ENCODE data around the gene PCGF6.

Gene PCGF6

DNA sequence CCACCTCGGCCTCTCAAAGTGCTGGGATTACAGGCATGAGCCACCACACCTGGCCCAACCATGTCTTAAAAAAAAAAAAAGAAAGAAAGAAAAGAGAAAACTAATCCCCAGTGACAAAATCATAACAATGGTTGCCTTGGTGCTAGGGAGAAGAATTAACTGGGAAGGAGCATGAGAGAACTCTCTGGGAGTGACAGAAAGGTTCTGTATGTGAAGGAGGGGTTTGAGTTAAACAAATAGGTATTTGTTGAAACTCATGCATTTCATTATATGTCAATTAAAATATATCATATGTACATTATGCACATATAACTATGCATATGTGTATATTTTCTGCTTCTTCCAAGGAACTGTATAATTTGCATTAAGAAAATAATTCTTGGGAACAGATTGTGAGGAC is 40.7 kb downstream of the PCGF6 start:
- TF ChIP-seq, protein P1, sequence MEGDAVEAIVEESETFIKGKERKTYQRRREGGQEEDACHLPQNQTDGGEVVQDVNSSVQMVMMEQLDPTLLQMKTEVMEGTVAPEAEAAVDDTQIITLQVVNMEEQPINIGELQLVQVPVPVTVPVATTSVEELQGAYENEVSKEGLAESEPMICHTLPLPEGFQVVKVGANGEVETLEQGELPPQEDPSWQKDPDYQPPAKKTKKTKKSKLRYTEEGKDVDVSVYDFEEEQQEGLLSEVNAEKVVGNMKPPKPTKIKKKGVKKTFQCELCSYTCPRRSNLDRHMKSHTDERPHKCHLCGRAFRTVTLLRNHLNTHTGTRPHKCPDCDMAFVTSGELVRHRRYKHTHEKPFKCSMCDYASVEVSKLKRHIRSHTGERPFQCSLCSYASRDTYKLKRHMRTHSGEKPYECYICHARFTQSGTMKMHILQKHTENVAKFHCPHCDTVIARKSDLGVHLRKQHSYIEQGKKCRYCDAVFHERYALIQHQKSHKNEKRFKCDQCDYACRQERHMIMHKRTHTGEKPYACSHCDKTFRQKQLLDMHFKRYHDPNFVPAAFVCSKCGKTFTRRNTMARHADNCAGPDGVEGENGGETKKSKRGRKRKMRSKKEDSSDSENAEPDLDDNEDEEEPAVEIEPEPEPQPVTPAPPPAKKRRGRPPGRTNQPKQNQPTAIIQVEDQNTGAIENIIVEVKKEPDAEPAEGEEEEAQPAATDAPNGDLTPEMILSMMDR (IDR thresholded peaks at IDR 0.05; ENCODE audit: control insufficient read depth, extremely low read depth, insufficient read depth): no peak
- H3K4me3 ChIP-seq (ENCODE audit: low read depth, low read length): no peak overlapping the region
- DNase-seq (ENCODE audit: low read depth): no peak

DNA sequence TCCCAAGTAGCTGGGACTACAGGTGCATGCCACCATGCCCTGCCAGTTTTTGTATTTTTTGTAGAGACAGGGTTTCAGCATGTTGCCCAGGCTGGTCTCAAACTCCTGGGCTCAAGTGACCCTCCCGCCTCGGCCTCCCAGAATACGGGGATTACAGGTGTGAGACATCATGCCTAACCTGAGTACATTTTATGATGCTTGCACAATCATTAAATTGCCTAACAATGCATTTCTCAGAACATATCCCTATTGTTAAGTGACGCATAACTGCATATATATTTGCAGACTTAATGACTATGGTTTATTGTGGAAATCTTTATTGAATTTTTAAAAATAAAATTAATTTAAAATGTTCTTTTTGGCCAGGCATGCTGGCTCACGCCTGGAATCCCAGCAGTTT is 43.3 kb downstream of the PCGF6 start:
- TF ChIP-seq, protein P1 (IDR thresholded peaks at IDR 0.05; ENCODE audit: control insufficient read depth, extremely low read depth, insufficient read depth): no peak
- H3K4me3 ChIP-seq (ENCODE audit: low read depth, low read length): no peak overlapping the region
- no peak for DNase-seq (ENCODE audit: low read depth)

DNA sequence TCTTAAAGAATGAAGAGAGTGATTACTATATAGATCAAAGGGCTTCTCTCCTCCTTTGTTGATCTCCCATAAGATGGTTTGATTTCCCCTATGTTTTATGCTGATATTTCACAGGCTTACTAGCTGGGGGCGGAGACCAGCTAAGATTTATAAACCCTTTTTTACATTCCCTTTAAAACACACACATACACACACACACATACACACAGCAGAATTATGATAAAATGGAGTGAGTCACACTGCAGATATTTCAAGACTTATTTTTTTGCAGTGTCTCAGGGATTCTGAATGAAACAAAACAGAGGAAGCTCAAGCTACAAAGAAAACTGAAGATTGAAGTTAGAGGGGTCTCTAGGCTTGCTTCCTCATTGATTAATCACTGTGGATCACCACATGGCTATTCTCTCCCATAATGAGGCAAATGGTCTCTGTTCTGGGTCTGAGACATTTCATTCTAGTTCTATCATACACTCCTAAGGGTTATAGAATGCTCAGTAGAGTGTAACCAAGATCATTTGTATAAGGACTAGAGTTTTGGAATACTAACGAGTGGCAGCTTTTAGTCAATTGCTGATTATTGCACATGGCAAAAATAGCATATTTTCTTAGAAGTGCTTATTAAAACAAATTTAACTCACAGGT is 55.4 kb downstream of the PCGF6 start:
- TF ChIP-seq, protein P1 (IDR thresholded peaks at IDR 0.05; ENCODE audit: control insufficient read depth, extremely low read depth, insufficient read depth): no peak
- DNase-seq (ENCODE audit: low read depth): no peak
- no peak overlapping the region for H3K4me3 ChIP-seq (ENCODE audit: low read depth, low read length)

DNA sequence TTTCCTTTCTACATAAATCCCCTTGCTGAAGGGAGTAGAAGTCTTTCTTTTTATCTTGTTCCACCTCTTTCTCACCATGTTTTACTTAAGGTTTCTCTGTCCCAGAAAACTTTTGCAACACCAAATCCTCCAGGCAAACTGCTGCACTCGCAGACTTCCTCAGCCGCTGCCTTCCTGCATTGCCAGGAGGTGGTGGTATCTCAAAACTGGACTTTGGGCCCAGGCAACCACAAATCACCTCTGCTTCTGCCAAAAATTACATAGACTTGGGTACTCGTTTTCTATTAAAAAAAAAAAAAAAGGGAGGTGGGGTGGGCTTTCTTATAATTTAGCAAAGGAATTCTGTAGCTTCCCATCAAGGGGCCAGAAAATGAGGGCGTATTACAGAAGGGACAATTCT is 59.4 kb downstream of the PCGF6 start:
- H3K4me3 ChIP-seq (ENCODE audit: low read depth, low read length): no peak overlapping the region

DNA sequence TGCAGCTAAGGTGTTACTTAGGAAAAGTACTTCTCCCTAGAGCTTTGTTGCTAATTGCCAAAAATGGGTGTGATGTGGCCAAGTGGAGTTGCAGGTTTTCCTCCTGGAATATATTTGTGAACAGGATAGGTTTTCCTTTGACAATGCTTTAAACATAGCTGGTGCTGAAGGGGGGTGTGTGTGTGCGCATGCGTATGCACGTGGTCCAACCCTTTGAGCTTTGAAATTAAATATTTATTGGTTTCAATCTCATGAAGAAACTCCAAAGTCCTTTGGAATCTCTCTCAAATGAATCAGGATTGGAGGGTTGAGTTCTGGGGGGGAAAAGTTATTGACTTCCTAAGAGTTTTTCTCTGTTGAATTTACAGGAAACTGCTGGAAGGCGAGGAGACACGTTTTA is 62.9 kb downstream of the PCGF6 start:
- no peak overlapping the region for H3K4me3 ChIP-seq (ENCODE audit: low read depth, low read length)
- TF ChIP-seq, protein P1 (IDR thresholded peaks at IDR 0.05; ENCODE audit: control insufficient read depth, extremely low read depth, insufficient read depth): no peak
- DNase-seq (ENCODE audit: low read depth): no peak

More for the DNA sequence above, 59.4 kb downstream of the PCGF6 start:
- no peak for DNase-seq (ENCODE audit: low read depth)
- TF ChIP-seq, protein P1 (IDR thresholded peaks at IDR 0.05; ENCODE audit: control insufficient read depth, extremely low read depth, insufficient read depth): no peak

DNA sequence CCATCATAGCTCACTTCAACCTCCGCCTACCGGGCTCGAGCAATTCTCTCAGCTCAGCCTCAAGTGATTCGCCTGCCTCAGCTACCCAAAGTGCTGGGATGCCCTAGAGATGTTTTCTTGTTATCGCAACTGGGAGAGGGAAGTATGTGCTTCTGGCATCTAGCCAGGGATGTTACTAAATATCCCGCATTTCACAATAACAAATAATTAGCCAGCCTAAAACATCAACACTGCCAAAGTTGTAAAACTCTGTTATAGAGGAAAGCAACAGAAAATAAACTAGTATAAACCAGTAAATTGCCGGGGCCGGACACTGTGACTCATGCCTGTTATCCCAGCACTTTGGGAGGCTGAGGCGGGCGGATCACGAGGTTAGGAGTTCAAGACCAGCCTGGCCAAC is 66.8 kb downstream of the PCGF6 start:
- DNase-seq (ENCODE audit: low read depth): peak; percentile 27
- H3K4me3 ChIP-seq (ENCODE audit: low read depth, low read length): no peak overlapping the region
- TF ChIP-seq, protein P1 (IDR thresholded peaks at IDR 0.05; ENCODE audit: control insufficient read depth, extremely low read depth, insufficient read depth): no peak

DNA sequence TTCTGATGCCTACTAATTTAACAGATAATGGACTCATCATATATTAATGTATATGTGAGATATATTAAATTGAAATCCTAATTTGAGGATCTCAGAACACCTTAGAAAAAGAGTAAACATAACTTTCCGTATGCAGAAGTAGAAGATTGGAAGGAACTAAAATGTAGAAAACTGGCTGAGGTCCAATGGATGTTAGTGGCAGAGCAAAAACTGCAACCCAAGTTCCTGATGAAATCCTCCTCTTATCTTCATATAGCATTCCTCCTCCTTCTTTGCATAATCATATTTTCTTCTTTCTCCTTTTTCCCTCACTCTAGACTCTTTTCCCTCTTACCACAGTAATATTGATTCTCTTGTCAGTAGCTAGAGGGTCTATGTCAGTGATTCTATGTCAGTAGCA is 68.0 kb downstream of the PCGF6 start:
- TF ChIP-seq, protein P1 (IDR thresholded peaks at IDR 0.05; ENCODE audit: control insufficient read depth, extremely low read depth, insufficient read depth): no peak
- no peak for DNase-seq (ENCODE audit: low read depth)

More for the DNA sequence above, 68.0 kb downstream of the PCGF6 start:
- no peak overlapping the region for H3K4me3 ChIP-seq (ENCODE audit: low read depth, low read length)
